B cell (primary cell): ENCODE measurements around the gene MYH13.

Source experiments
- EZH2 ChIP-seq: IDR thresholded peaks from 2 replicates; pipeline ENCODE4 v1.6.1; 2012; ENCODE audit warnings: borderline replicate concordance, low read depth, mild to moderate bottlenecking, moderate library complexity, low read length; ENCODE audit not compliant: insufficient read depth, poor library complexity, severe bottlenecking
- TF ChIP-seq, protein P1 (sequence below): fragments of 200-600 bp; IDR thresholded peaks from one replicate; pipeline ENCODE4 v1.8.0; 2022; ENCODE audit warnings: antibody characterized with exemption, mild to moderate bottlenecking

DNA sequence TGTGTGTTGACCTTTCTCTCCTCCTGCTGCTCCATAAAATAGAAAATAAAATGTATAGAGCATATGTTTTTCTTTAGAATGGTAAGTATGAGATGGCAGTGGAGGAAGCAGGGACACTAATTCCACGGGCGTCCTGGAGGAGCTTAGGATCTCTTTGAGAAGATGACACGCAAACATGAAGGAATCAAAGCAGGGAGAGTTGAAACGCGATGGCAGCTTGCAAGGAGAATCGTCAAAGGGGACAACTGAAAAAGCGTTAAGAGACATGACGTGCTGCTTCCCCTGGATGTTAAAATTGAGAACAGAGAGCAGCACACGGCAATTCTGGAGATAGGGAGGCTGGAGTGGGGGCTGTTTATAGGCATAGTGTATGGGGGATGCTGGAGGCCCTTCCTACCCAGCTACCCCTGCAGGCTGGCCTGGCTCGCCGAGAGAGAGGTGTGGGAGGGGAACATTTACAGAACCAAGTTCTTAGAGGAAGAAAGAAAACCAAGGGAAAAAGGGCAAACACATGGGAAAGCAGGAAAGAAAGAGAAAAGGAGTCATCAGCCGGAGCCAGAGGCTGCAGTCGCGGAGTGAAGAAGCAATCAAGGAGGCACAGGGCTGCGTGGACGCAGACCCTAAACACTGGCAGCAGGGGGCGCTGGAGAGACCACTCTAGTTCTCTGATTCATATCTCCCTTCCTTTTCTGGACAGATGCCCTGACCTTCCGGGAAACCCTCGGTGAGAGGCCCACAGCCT lies 55.8 kb downstream of the MYH13 start:
- TF ChIP-seq, protein P1, sequence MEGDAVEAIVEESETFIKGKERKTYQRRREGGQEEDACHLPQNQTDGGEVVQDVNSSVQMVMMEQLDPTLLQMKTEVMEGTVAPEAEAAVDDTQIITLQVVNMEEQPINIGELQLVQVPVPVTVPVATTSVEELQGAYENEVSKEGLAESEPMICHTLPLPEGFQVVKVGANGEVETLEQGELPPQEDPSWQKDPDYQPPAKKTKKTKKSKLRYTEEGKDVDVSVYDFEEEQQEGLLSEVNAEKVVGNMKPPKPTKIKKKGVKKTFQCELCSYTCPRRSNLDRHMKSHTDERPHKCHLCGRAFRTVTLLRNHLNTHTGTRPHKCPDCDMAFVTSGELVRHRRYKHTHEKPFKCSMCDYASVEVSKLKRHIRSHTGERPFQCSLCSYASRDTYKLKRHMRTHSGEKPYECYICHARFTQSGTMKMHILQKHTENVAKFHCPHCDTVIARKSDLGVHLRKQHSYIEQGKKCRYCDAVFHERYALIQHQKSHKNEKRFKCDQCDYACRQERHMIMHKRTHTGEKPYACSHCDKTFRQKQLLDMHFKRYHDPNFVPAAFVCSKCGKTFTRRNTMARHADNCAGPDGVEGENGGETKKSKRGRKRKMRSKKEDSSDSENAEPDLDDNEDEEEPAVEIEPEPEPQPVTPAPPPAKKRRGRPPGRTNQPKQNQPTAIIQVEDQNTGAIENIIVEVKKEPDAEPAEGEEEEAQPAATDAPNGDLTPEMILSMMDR, result peak; percentile 29
- no peak for TF ChIP-seq EZH2
